Measurements from ENCODE around the gene YJEFN3.

The YJEFN3 gene

DNA sequence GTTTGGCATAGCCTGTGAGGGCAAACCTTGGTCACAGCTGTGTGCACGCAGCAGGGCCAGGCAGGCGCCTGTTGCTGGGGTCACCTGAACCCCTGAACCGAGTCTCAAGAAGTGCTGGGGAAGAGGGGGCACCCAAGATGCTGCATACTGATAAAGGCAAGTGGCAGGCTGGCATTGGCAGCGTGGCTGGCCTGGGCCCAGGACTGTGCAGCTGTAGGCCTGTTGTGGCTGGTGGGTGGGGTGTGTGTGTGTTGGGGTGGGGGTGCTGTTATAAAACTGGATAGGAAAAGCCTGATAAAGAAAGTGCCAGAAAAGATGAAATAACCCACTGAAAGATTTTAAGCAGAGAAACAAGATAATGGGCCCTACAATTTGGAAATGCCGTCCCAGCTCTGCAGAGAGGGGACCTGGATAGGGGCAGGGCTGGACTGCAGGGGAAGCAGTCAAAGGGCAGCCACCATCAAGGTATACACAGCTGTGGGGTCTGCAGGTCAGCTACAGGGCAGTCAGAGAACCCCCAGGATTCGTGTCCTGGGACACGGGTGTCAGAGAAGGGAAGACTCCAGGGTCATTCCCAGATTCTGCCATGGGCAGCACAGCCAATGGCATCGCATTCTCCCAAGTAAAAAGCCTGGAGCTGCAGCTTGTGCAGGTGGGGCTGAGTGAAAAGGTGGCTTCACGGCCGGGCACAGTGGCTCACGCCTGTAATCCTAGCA is 42.5 kb downstream of the YJEFN3 start:
- no peak overlapping the region for H3K4me3 ChIP-seq (replicated peaks; ENCODE audit: low read depth, low read length)
- no peak for DNase-seq (ENCODE audit: extremely low read depth, low read depth)
- TF ChIP-seq, protein P1, sequence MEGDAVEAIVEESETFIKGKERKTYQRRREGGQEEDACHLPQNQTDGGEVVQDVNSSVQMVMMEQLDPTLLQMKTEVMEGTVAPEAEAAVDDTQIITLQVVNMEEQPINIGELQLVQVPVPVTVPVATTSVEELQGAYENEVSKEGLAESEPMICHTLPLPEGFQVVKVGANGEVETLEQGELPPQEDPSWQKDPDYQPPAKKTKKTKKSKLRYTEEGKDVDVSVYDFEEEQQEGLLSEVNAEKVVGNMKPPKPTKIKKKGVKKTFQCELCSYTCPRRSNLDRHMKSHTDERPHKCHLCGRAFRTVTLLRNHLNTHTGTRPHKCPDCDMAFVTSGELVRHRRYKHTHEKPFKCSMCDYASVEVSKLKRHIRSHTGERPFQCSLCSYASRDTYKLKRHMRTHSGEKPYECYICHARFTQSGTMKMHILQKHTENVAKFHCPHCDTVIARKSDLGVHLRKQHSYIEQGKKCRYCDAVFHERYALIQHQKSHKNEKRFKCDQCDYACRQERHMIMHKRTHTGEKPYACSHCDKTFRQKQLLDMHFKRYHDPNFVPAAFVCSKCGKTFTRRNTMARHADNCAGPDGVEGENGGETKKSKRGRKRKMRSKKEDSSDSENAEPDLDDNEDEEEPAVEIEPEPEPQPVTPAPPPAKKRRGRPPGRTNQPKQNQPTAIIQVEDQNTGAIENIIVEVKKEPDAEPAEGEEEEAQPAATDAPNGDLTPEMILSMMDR (IDR thresholded peaks at IDR 0.05; ENCODE audit: low read depth, low read length, missing control alignments): no peak

GRCh38 chr19:19575411-19575810 is 46.7 kb downstream of the YJEFN3 start:
- TF ChIP-seq, protein P1 (IDR thresholded peaks at IDR 0.05; ENCODE audit: low read depth, low read length, missing control alignments): no peak
- no peak for DNase-seq (ENCODE audit: extremely low read depth, low read depth)

DNA sequence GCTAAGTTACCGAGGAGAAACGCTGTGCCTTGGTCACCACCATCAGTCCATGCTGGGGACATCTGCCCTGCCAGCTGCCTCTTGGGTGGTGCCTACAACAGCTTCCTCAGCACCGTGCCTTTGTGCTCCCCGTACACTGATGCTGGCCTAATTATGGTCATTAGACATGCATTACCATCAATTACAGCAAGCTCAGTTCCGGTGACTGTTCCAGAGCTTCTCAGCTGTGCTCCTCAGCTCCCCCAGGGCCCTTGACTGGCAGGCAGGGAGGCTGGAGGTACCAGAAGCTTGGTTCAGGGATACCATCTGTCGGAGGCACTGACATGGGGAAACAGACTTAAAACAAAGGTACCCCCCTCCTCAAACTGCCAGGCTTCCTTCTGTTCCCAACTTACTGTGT is 49.5 kb downstream of the YJEFN3 start:
- DNase-seq (ENCODE audit: extremely low read depth, low read depth): no peak
- no peak overlapping the region for H3K4me3 ChIP-seq (replicated peaks; ENCODE audit: low read depth, low read length)
- TF ChIP-seq, protein P1 (IDR thresholded peaks at IDR 0.05; ENCODE audit: low read depth, low read length, missing control alignments): no peak

More at GRCh38 chr19:19575411-19575810, 46.7 kb downstream of the YJEFN3 start:
- no peak overlapping the region for H3K4me3 ChIP-seq (replicated peaks; ENCODE audit: low read depth, low read length)

- TF ChIP-seq, protein P1 (IDR thresholded peaks at IDR 0.05; ENCODE audit: low read depth, low read length, missing control alignments): no peak
- H3K4me3 ChIP-seq (replicated peaks; ENCODE audit: low read depth, low read length): no peak overlapping the region
- DNase-seq (ENCODE audit: extremely low read depth, low read depth): no peak
Measured at GRCh38 chr19:19579533-19580361, 51.0 kb downstream of the YJEFN3 start.

GRCh38 chr19:19580418-19580817 is 51.7 kb downstream of the YJEFN3 start:
- TF ChIP-seq, protein P1 (IDR thresholded peaks at IDR 0.05; ENCODE audit: low read depth, low read length, missing control alignments): no peak
- H3K4me3 ChIP-seq (replicated peaks; ENCODE audit: low read depth, low read length): no peak overlapping the region
- DNase-seq (ENCODE audit: extremely low read depth, low read depth): no peak

GRCh38 chr19:19581391-19581790 is 52.7 kb downstream of the YJEFN3 start:
- TF ChIP-seq, protein P1 (IDR thresholded peaks at IDR 0.05; ENCODE audit: low read depth, low read length, missing control alignments): no peak
- DNase-seq (ENCODE audit: extremely low read depth, low read depth): no peak
- H3K4me3 ChIP-seq (replicated peaks; ENCODE audit: low read depth, low read length): no peak overlapping the region

Data from HFF-Myc (cell line).